Panc1 (cell line): Measurements from ENCODE around the gene EPB41L4B. TPM values are rescaled to one million over a fixed set of nuclear protein-coding genes. Genes with fewer than 3 reads are reported as not detected.

Experiments used
- ATAC-seq: fragments of 200-7000 bp; cut with Tn5 transposase; 2 replicates; pipeline ENCODE4 v1.9.1; 2020; ENCODE audit warnings: mild to moderate bottlenecking, moderate library complexity
- BruUV-seq: library from RNA; stranded (reverse); fragments of 400-500 nt; replicated peaks from 2 replicates; lab custom pipeline; 2021; lab: Mats Ljungman, UMichigan
- CTCF ChIA-PET: fragments of 300-600 bp; sonication (Branson Sonifier 250); formaldehyde crosslinking; loops from one replicate; lab custom pipeline; 2022; ENCODE audit warnings: antibody characterized with exemption; lab: Charles Lee
- POLR2A ChIA-PET: fragments of 300-600 bp; sonication (Branson Sonifier 250); formaldehyde crosslinking; loops from one replicate; lab custom pipeline; 2022; ENCODE audit warnings: antibody characterized with exemption; lab: Charles Lee
- DNase-seq: peaks from one replicate; pipeline ENCODE4 v3.0.0-alpha.2; 2010; ENCODE audit warnings: low read depth, low spot score
- H3K27ac ChIP-seq: 2 replicates; pipeline ENCODE4 v1.5.1; 2011; ENCODE audit warnings: mild to moderate bottlenecking, low read length, inconsistent platforms
- H3K27me3 ChIP-seq: fragments of 200-500 bp; sonication (Bioruptor generic); 2 replicates; pipeline ENCODE4 v1.6.0; 2014; ENCODE audit warnings: low read length, inconsistent platforms; ENCODE audit not compliant: control insufficient read depth, insufficient read depth
- H3K36me3 ChIP-seq: fragments of 200-500 bp; sonication (Bioruptor generic); 2 replicates; pipeline ENCODE4 v1.5.1; 2014; ENCODE audit warnings: inconsistent platforms, mild to moderate bottlenecking, low read length, moderate library complexity; ENCODE audit not compliant: control insufficient read depth, insufficient read depth
- H3K4me1 ChIP-seq: 2 replicates; pipeline ENCODE4 v1.5.1; 2011; ENCODE audit warnings: inconsistent platforms, mild to moderate bottlenecking, low read length, moderate library complexity; ENCODE audit not compliant: control insufficient read depth, insufficient read depth
- H3K4me3 ChIP-seq, 2 experiments: 2 replicates each; pipeline ENCODE4 v1.5.1; 2011 to 2012; ENCODE audit warnings: low read depth in 2 of 2, low read length in 2 of 2, mild to moderate bottlenecking in 2 of 2, inconsistent platforms in 1 of 2, moderate library complexity in 1 of 2
- H3K9me3 ChIP-seq: fragments of 200-500 bp; sonication (Bioruptor generic); 2 replicates; pipeline ENCODE4 v1.5.1; 2014; ENCODE audit warnings: low read depth, mild to moderate bottlenecking, inconsistent platforms, low read length, moderate library complexity; ENCODE audit not compliant: control insufficient read depth, insufficient read depth
- CTCF ChIP-seq: fragments of 450-650 bp; IDR thresholded peaks from 2 replicates; pipeline ENCODE4 v1.5.1; 2017; ENCODE audit warnings: mild to moderate bottlenecking
- POLR2AphosphoS5 ChIP-seq: IDR thresholded peaks from 2 replicates; pipeline ENCODE4 v1.6.1; 2012; ENCODE audit warnings: mild to moderate bottlenecking, low read depth, low read length, moderate library complexity
- REST ChIP-seq, 2 experiments: IDR thresholded peaks; 2 replicates each; pipeline ENCODE4 v1.6.1; 2011 to 2012; ENCODE audit warnings: low read depth in 2 of 2, control low read depth in 1 of 2, low read length in 1 of 2, mild to moderate bottlenecking in 1 of 2, moderate library complexity in 1 of 2; ENCODE audit not compliant: insufficient read depth in 1 of 2
- SIN3A ChIP-seq: IDR thresholded peaks from 2 replicates; pipeline ENCODE4 v1.6.1; 2012; ENCODE audit warnings: low read depth, mild to moderate bottlenecking, low read length, moderate library complexity, borderline replicate concordance; ENCODE audit not compliant: insufficient read depth
- TCF7L2 ChIP-seq: IDR thresholded peaks from 2 replicates; pipeline ENCODE4 v1.6.1; 2011; ENCODE audit warnings: mild to moderate bottlenecking, low read depth, low read length, inconsistent platforms
- in situ Hi-C: cut with HindIII; loops from 2 replicates; pipeline ENCODE4 v1.10.0; 2016; ENCODE audit warnings: low sequenced_read_pairs, low pct_unique_long_range_greater_than_20kb
- intact Hi-C: fragments of 100-400 bp; cut with micrococcal nuclease; formaldehyde crosslinking; loops from one replicate; pipeline ENCODE4 v1.10.0; 2022; ENCODE audit not compliant: unreplicated experiment
- total RNA-seq: library from RNA; stranded (reverse); gene quantifications from one replicate; pipeline ENCODE4 v1.2.1, GENCODE V29; 2021; ENCODE audit not compliant: unreplicated experiment

EPB41L4B gene
- total RNA-seq, 1 experiment from 2014 or later: 27.8 TPM

- Histone ChIP-seq H3K27ac (no peak overlapping the region), H3K36me3 (no peaks in the 10 kb centered on the region), H3K4me3 (no peak overlapping the region), H3K4me1 (no peaks in the 10 kb centered on the region), H3K27me3 (no peaks in the 10 kb centered on the region), H3K9me3 (no peaks in the 10 kb centered on the region)
- intact Hi-C loops (no loop called here), in situ Hi-C loops (no loop called here)
- no TSS peak for BruUV-seq
- POLR2A ChIA-PET: no interaction called here
- ATAC-seq: no peak
- CTCF ChIA-PET: no interaction called here
- DNase-seq: no peak
- no peak for TF ChIP-seq CTCF
- no peak for TF ChIP-seq POLR2AphosphoS5
- no peak for TF ChIP-seq SIN3A
- no peak for TF ChIP-seq TCF7L2
- no peak for TF ChIP-seq REST (IDR thresholded peaks at IDR 0.05; ENCODE audit: insufficient read depth in 1 of 2, low read depth in 2 of 2, low read length in 1 of 2)
These were observed 106.4 kb downstream of the EPB41L4B start for GRCh38 chr9:109214414-109214813.

DNA sequence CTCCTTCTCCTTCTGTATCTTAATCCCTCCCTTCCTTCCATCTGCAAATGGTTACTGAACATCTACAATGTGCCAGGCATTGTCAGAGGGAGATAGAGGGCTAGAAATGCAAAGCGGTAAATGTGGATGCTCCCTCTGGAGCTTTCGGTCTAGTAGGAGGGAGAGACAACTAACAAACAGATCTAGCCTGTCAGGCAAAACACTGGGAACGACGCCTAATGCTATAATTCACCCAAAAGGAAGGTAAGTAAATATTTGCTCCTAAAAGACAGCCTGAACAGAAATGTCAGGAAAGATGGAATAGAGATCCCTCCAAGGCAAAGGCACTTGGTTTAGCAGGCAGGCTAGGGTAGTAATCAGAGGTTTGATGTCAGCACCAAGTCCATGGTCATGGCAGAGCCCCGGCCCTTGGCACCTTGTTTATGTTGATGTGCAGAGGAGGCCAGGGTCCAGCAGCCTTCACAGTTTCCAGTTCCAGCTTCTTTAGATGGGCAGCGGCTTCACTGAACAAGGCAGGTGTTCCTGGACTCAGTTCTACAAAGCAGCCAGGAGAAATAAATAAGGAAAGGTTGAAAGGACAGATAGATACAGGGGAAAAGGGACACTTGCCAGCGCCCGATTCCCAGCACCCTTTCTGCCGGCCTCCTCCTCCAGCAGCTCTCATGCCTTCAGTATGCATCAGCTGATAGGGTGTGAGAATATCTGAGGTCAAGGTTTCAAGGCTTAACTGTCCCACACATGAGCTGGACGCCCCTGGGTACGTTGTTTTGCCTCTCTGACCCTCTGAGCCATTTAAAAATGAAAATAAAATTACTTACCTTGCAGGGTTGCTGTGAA lies 107.4 kb downstream of the EPB41L4B start:
- in situ Hi-C loops: no loop called here
- ChIA-PET POLR2A (no interaction called here), CTCF (no interaction called here)
- Histone ChIP-seq H3K9me3 (no peaks in the 10 kb centered on the region), H3K4me1 (no peaks in the 10 kb centered on the region), H3K36me3 (no peaks in the 10 kb centered on the region), H3K27me3 (no peaks in the 10 kb centered on the region), H3K27ac (no peak overlapping the region), H3K4me3 (no peak overlapping the region)
- intact Hi-C loops: no loop called here
- BruUV-seq: no TSS peak
- TF ChIP-seq TCF7L2: no peak
- TF ChIP-seq REST (IDR thresholded peaks at IDR 0.05; ENCODE audit: insufficient read depth in 1 of 2, low read depth in 2 of 2, low read length in 1 of 2): no peak
- TF ChIP-seq SIN3A: no peak
- TF ChIP-seq CTCF: no peak
- TF ChIP-seq POLR2AphosphoS5: no peak
- ATAC-seq (no peak), DNase-seq (no peak)
